Stimulated activated CD4-positive, alpha-beta T cell treated with anti-CD3 and anti-CD28 coated beads, Interleukin-12 subunit alpha, Interleukin-12 subunit beta, amount 100 ng/mL, for 24 hours (primary cell): Measurements from ENCODE around the gene IFT172.
A peak's percentile ranks its signal among the peaks of the same experiment; 100 is the strongest.
"Not testable (repeated sequence)": the region's sequence is repeated elsewhere in the genome, so short reads cannot be mapped to it uniquely, and the experiment has no call there.

Experiments
- DNase-seq, 2 experiments: peaks; one replicate each; pipeline ENCODE4 v3.0.0-alpha.2; 2020; ENCODE audit warnings: low read depth in 2 of 2

The IFT172 gene

GRCh38 chr2:27489498-27490397 is at the start of gene IFT172:
Gene IFT172, minus strand, starts transcription at chr2:27489743. Its CDS starts 90 bp downstream, at chr2:27489653.
- peak; percentile 95 to 99 for DNase-seq

- DNase-seq, result not testable (repeated sequence)
Observed at GRCh38 chr2:27538839-27539450, 49.4 kb upstream of the IFT172 start.

GRCh38 chr2:27537287-27537686 is 47.7 kb upstream of the IFT172 start:
- DNase-seq, result no peak

GRCh38 chr2:27531983-27532382 is 42.4 kb upstream of the IFT172 start:
- no peak for DNase-seq

GRCh38 chr2:27527182-27527581 is 37.6 kb upstream of the IFT172 start:
- no peak for DNase-seq

- DNase-seq, result no peak
Observed at GRCh38 chr2:27522400-27522945, 32.9 kb upstream of the IFT172 start.

GRCh38 chr2:27520316-27520715 is 30.8 kb upstream of the IFT172 start:
- DNase-seq, result no peak

- DNase-seq, result no peak
Observed at GRCh38 chr2:27518782-27519113, 29.2 kb upstream of the IFT172 start.

GRCh38 chr2:27518113-27518781 is 28.7 kb upstream of the IFT172 start:
- no peak for DNase-seq

- no peak for DNase-seq
Observed at GRCh38 chr2:27509326-27509725, 19.8 kb upstream of the IFT172 start.

- DNase-seq, result no peak
Observed at GRCh38 chr2:27507293-27507692, 17.8 kb upstream of the IFT172 start.

GRCh38 chr2:27506587-27506986 is 17.0 kb upstream of the IFT172 start:
- DNase-seq, result no peak

- DNase-seq, result no peak
Observed at GRCh38 chr2:27502142-27502541, 12.6 kb upstream of the IFT172 start.

GRCh38 chr2:27501042-27501441 is 11.5 kb upstream of the IFT172 start:
- DNase-seq, result no peak

- DNase-seq, result no peak
Observed at GRCh38 chr2:27498975-27499374, 9.4 kb upstream of the IFT172 start.

- DNase-seq, result no peak
Observed at GRCh38 chr2:27497288-27497627, 7.7 kb upstream of the IFT172 start.

- DNase-seq, result no peak
Observed at GRCh38 chr2:27496357-27497287, 7.1 kb upstream of the IFT172 start, which contains the start of gene GCKR. Gene GCKR, plus strand, starts transcription at chr2:27496839. Its CDS starts 66 bp downstream, at chr2:27496905.

GRCh38 chr2:27495840-27496356 is 6.4 kb upstream of the IFT172 start:
- no peak for DNase-seq

- DNase-seq, result peak in 1 of 2 experiments; percentile 5
Observed at GRCh38 chr2:27494944-27495554, 5.5 kb upstream of the IFT172 start, which contains the start of gene FNDC4. Gene FNDC4, minus strand, starts transcription at chr2:27495200. Its CDS starts 521 bp downstream, at chr2:27494679.

GRCh38 chr2:27494284-27494943 is 4.9 kb upstream of the IFT172 start:
- DNase-seq, result no peak
